ENCODE data around the gene DNAH14.

- no peak for TF ChIP-seq SUZ12 (IDR thresholded peaks at IDR 0.05; ENCODE audit: extremely low read depth, insufficient read depth, insufficient read length)
- TF ChIP-seq YY1 (IDR thresholded peaks at IDR 0.05; ENCODE audit: insufficient read depth, insufficient read length), result no peak
Measured at GRCh38 chr1:224958490-224958889, 29.0 kb downstream of the DNAH14 start.

All from NT2/D1 (cell line).